Caco-2 (cell line): Measurements from ENCODE around the gene GPR26. TPM values are rescaled to one million over a fixed set of nuclear protein-coding genes. Genes with fewer than 3 reads are reported as not detected.

ENCODE experiments used
- BruUV-seq: library from RNA; stranded (reverse); fragments of 400-500 nt; replicated peaks from 2 replicates; lab custom pipeline; 2021; lab: Mats Ljungman, UMichigan
- CTCF ChIA-PET: fragments of 300-600 bp; sonication (Branson Sonifier 250); formaldehyde crosslinking; loops from one replicate; lab custom pipeline; 2022; ENCODE audit warnings: antibody characterized with exemption; lab: Charles Lee
- POLR2A ChIA-PET: fragments of 300-600 bp; sonication (Branson Sonifier 250); formaldehyde crosslinking; loops from one replicate; lab custom pipeline; 2022; ENCODE audit warnings: antibody characterized with exemption; lab: Charles Lee
- DNase-seq, 2 experiments: peaks; one replicate each; pipeline versions ENCODE4 v3.0.0 to v3.0.0-alpha.2; 2020 to 2022
- H3K27me3 ChIP-seq: replicated peaks from 2 replicates; pipeline ENCODE4 v1.6.0; 2011; ENCODE audit warnings: low read length; ENCODE audit not compliant: control insufficient read depth, insufficient read depth
- H3K36me3 ChIP-seq: 2 replicates; pipeline ENCODE4 v1.5.1; 2011; ENCODE audit warnings: low read length; ENCODE audit not compliant: control insufficient read depth, insufficient read depth
- H3K4me1 ChIP-seq: fragments of 250-450 bp; sonication (Bioruptor Pico); 2 replicates; pipeline ENCODE4 v1.5.1; 2020; ENCODE audit warnings: mild to moderate bottlenecking
- H3K4me3 ChIP-seq: 2 replicates; pipeline ENCODE4 v1.5.1; 2011; ENCODE audit warnings: low read depth, mild to moderate bottlenecking, control low read depth, low read length
- H3K9me3 ChIP-seq: fragments of 250-450 bp; sonication (Bioruptor Pico); 2 replicates; pipeline ENCODE4 v1.5.1; 2020; ENCODE audit warnings: mild to moderate bottlenecking, moderate library complexity
- H3K27ac Mint-ChIP-seq: one replicate; pipeline ENCODE4 v1.8.0; 2022; ENCODE audit warnings: mixed read lengths; ENCODE audit not compliant: unreplicated experiment
- H3K27me3 Mint-ChIP-seq: one replicate; pipeline ENCODE4 v1.8.0; 2022; ENCODE audit warnings: mixed read lengths; ENCODE audit not compliant: insufficient read depth, unreplicated experiment
- H3K36me3 Mint-ChIP-seq: one replicate; pipeline ENCODE4 v1.8.0; 2022; ENCODE audit warnings: mild to moderate bottlenecking, mixed read lengths; ENCODE audit not compliant: insufficient read depth, unreplicated experiment
- H3K4me1 Mint-ChIP-seq: one replicate; pipeline ENCODE4 v1.8.0; 2022; ENCODE audit warnings: low read depth, mixed read lengths; ENCODE audit not compliant: unreplicated experiment
- H3K4me3 Mint-ChIP-seq: one replicate; pipeline ENCODE4 v1.8.0; 2022; ENCODE audit warnings: mild to moderate bottlenecking, moderate library complexity, mixed read lengths; ENCODE audit not compliant: unreplicated experiment
- H3K9me3 Mint-ChIP-seq: one replicate; pipeline ENCODE4 v1.8.0; 2022; ENCODE audit warnings: mixed read lengths; ENCODE audit not compliant: unreplicated experiment
- intact Hi-C: fragments of 100-400 bp; cut with micrococcal nuclease; formaldehyde crosslinking; loops from one replicate; pipeline ENCODE4 v1.10.0; 2022; ENCODE audit not compliant: unreplicated experiment
- total RNA-seq: library from RNA; stranded (reverse); gene quantifications from 2 replicates; pipeline ENCODE4 v1.2.3, GENCODE V29; 2022
- TF ChIP-seq, protein P1 (sequence below), 2 experiments: fragments of 200-600 bp in 1 of 2; IDR thresholded peaks; 1 replicate in 1 of 2; 2 replicates in 1 of 2; pipeline versions ENCODE4 v1.5.1 to v1.8.0; 2011 to 2022; ENCODE audit warnings: antibody characterized with exemption in 1 of 2, control low read depth in 1 of 2, inconsistent platforms in 1 of 2, low read depth in 1 of 2, low read length in 1 of 2, mild to moderate bottlenecking in 1 of 2, moderate library complexity in 1 of 2; ENCODE audit not compliant: insufficient read depth in 1 of 2, severe bottlenecking in 1 of 2, unreplicated experiment in 1 of 2

Gene GPR26
- total RNA-seq, 1 experiment from 2014 or later = not detected

DNA sequence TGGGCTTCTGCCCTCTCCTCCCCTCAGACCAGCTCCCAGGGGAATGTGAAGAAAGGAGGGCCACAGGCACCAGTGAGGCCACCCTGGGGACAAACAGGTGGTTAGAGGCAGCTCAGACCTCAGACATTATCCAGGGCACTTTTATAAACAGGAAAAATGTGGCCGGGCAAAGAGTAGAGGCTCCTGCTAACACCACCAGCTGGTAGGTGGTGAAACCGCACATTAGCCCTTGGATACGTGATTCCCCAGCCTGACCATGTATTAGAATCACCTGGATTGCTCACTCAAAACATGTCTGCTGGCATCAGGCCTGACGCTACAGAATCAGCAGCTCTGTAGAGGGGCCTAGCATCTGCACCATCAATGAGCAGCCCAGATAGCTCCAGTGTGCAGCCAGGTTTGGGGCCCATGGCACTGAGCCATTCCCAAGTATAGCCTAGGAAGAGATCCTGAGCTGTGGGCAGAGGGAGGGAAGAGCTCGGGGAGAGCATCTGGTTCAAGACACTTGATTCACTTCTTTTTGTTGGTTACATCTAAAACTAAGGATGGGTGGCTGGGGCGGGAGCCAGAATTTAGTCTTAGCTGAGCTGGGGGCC, 37.1 kb downstream of the GPR26 start:
- no peaks in the 10 kb centered on the region for H3K9me3 Mint-ChIP-seq

DNA sequence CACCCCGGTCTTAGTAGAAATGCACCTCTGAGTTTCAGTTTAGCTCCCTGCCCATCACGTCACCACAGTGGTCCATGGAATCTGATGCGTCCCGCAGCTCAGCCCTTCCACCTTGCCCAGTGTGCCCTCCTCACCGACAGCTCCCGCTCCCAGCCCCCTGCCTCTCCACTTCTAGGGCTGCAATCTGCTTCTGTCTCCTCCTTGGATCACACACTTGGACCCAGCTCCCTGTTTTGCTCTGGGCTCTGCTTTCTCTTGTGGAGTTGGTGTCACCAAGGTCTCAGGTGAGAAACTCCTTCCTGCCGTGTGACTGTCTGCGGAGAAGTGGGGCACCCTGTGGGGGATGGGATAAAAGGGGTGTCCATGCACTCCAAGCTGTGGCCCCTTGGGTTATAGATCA, 37.9 kb downstream of the GPR26 start:
- H3K4me1 Mint-ChIP-seq = no peaks in the 10 kb centered on the region
- H3K27me3 ChIP-seq = peaks cover 1% of the 10 kb centered on the region; the same call in 1 of the 2 replicates
- H3K4me3 Mint-ChIP-seq = no peak overlapping the region
- H3K36me3 ChIP-seq = no peaks in the 10 kb centered on the region
- TF ChIP-seq, protein P1, sequence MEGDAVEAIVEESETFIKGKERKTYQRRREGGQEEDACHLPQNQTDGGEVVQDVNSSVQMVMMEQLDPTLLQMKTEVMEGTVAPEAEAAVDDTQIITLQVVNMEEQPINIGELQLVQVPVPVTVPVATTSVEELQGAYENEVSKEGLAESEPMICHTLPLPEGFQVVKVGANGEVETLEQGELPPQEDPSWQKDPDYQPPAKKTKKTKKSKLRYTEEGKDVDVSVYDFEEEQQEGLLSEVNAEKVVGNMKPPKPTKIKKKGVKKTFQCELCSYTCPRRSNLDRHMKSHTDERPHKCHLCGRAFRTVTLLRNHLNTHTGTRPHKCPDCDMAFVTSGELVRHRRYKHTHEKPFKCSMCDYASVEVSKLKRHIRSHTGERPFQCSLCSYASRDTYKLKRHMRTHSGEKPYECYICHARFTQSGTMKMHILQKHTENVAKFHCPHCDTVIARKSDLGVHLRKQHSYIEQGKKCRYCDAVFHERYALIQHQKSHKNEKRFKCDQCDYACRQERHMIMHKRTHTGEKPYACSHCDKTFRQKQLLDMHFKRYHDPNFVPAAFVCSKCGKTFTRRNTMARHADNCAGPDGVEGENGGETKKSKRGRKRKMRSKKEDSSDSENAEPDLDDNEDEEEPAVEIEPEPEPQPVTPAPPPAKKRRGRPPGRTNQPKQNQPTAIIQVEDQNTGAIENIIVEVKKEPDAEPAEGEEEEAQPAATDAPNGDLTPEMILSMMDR (IDR thresholded peaks at IDR 0.05; ENCODE audit: insufficient read depth in 1 of 2, low read depth in 1 of 2, low read length in 1 of 2, severe bottlenecking in 1 of 2, unreplicated experiment in 1 of 2) = no peak
- no peaks in the 10 kb centered on the region for H3K36me3 Mint-ChIP-seq
- ChIA-PET POLR2A (no interaction called here), CTCF (no interaction called here)
- no peaks in the 10 kb centered on the region for H3K9me3 ChIP-seq
- no peak overlapping the region for H3K27ac Mint-ChIP-seq
- DNase-seq = no peak
- BruUV-seq = no TSS peak
- peaks cover 7% of the 10 kb centered on the region for H3K27me3 Mint-ChIP-seq
- intact Hi-C loops = no loop called here
- H3K4me1 ChIP-seq = no peaks in the 10 kb centered on the region
- no peak overlapping the region for H3K4me3 ChIP-seq
- H3K9me3 Mint-ChIP-seq = no peaks in the 10 kb centered on the region

More for the DNA sequence above, 37.1 kb downstream of the GPR26 start:
- Mint-ChIP-seq H3K27ac (no peak overlapping the region), H3K36me3 (no peaks in the 10 kb centered on the region), H3K27me3 (no peaks in the 10 kb centered on the region), H3K4me1 (no peaks in the 10 kb centered on the region), H3K4me3 (no peak overlapping the region)
- no peak for DNase-seq
- ChIA-PET POLR2A (no interaction called here), CTCF (no interaction called here)
- Histone ChIP-seq H3K9me3 (no peaks in the 10 kb centered on the region), H3K36me3 (no peaks in the 10 kb centered on the region), H3K4me3 (no peak overlapping the region), H3K27me3 (peaks cover 1% of the 10 kb centered on the region; the same call in 1 of the 2 replicates), H3K4me1 (no peaks in the 10 kb centered on the region)
- intact Hi-C loops = no loop called here
- TF ChIP-seq, protein P1 (IDR thresholded peaks at IDR 0.05; ENCODE audit: insufficient read depth in 1 of 2, low read depth in 1 of 2, low read length in 1 of 2, severe bottlenecking in 1 of 2, unreplicated experiment in 1 of 2) = no peak
- BruUV-seq = no TSS peak

- H3K27me3 Mint-ChIP-seq = peaks cover 8% of the 10 kb centered on the region
- H3K4me1 ChIP-seq = no peaks in the 10 kb centered on the region
- no peaks in the 10 kb centered on the region for H3K36me3 ChIP-seq
- no peaks in the 10 kb centered on the region for H3K4me1 Mint-ChIP-seq
- TF ChIP-seq, protein P1 (IDR thresholded peaks at IDR 0.05; ENCODE audit: insufficient read depth in 1 of 2, low read depth in 1 of 2, low read length in 1 of 2, severe bottlenecking in 1 of 2, unreplicated experiment in 1 of 2) = no peak
- intact Hi-C loops = no loop called here
- H3K27ac Mint-ChIP-seq = no peak overlapping the region
- no peaks in the 10 kb centered on the region for H3K9me3 ChIP-seq
- H3K9me3 Mint-ChIP-seq = no peaks in the 10 kb centered on the region
- no peak overlapping the region for H3K4me3 Mint-ChIP-seq
- ChIA-PET POLR2A (no interaction called here), CTCF (no interaction called here)
- peaks cover 1% of the 10 kb centered on the region; the same call in 1 of the 2 replicates for H3K27me3 ChIP-seq
- BruUV-seq = no TSS peak
- H3K4me3 ChIP-seq = no peak overlapping the region
- DNase-seq = no peak
- H3K36me3 Mint-ChIP-seq = no peaks in the 10 kb centered on the region
Observed at GRCh38 chr10:123704812-123705211, 38.7 kb downstream of the GPR26 start.
